ENCODE data around the gene PDIA6. TPM values are rescaled to one million over a fixed set of nuclear protein-coding genes. Genes with fewer than 3 reads are reported as not detected.

Gene PDIA6
- total and polyA plus RNA-seq, 10 of the 15 experiments (the other 5 are each of a cell fraction or from before 2014, with no cell fraction given): 148 to 526 (median 209) TPM

DNA sequence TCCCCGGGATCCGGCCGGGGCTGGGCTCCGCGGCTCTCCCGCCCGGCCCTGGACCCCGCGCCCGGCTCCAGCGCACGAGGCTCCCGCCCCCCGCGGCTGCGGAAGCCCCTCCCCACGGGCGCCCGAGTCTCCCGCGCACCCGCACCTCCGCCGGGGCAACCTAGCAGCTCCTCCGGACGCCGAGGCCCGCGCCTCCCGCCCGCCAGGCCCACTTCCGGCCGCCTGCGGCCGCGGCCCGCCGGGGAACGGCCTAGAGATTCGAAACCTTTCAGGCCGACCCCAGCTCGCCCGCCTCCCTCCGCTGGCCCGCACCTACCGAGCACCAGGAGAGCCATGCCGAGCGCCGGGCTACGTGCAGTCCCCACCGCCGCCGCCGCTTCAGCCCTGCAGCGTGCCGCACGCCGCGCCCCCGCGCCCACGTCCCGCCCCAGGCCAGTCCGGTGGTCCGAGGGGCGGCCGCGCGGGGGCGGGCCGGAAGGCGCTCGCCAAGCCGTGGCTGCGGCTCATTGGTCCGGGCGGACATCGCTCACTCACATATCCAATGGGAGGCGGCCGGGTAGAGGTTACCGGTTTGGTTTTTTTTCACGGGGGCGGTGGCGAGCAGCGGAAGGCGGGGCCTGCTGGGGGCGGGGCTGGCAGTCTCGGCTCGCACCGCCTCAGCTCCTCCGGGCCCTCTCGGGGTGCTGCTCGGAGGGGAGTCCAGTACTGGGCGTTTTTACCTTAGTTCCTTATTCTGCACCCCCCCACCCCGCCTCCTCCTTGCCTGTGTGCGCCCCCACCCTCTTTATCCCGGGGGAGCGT is at the start of gene PDIA6 (continued):
- TF ChIP-seq JUND (IDR thresholded peaks at IDR 0.05; ENCODE audit: low read depth, low read length) (no peak), HDAC6 (IDR thresholded peaks at IDR 0.05; ENCODE audit: unreplicated experiment) (no peak), EP300 (IDR thresholded peaks at IDR 0.05; ENCODE audit: borderline replicate concordance in 1 of 2, control insufficient read depth in 1 of 2, low read depth in 2 of 2, low read length in 2 of 2) (no peak), POLR2A (IDR thresholded peaks at IDR 0.05; ENCODE audit: low read depth, low read length) (peak; percentile 86), RAD51 (IDR thresholded peaks at IDR 0.05) (no peak), MEF2A (IDR thresholded peaks at IDR 0.05; ENCODE audit: insufficient read depth, low read depth, low read length) (no peak), RELA (IDR thresholded peaks at IDR 0.05; ENCODE audit: borderline replicate concordance, partially characterized antibody) (no peak), STAT3 (IDR thresholded peaks at IDR 0.05; ENCODE audit: low read depth, low read length) (no peak), HDAC2 (IDR thresholded peaks at IDR 0.05) (no peak), WRNIP1 (IDR thresholded peaks at IDR 0.05; ENCODE audit: borderline replicate concordance, low read depth, low read length) (no peak), USF2 (IDR thresholded peaks at IDR 0.05; ENCODE audit: borderline replicate concordance, low read depth, low read length) (no peak), ATF3 (IDR thresholded peaks at IDR 0.05; ENCODE audit: borderline replicate concordance, extremely low read depth, low read depth, low read length) (no peak), ZNF274 (IDR thresholded peaks at IDR 0.05; ENCODE audit: insufficient read depth, insufficient read length) (no peak), HCFC1 (IDR thresholded peaks at IDR 0.05; ENCODE audit: low read length) (no peak)
- TF ChIP-seq, protein P1, sequence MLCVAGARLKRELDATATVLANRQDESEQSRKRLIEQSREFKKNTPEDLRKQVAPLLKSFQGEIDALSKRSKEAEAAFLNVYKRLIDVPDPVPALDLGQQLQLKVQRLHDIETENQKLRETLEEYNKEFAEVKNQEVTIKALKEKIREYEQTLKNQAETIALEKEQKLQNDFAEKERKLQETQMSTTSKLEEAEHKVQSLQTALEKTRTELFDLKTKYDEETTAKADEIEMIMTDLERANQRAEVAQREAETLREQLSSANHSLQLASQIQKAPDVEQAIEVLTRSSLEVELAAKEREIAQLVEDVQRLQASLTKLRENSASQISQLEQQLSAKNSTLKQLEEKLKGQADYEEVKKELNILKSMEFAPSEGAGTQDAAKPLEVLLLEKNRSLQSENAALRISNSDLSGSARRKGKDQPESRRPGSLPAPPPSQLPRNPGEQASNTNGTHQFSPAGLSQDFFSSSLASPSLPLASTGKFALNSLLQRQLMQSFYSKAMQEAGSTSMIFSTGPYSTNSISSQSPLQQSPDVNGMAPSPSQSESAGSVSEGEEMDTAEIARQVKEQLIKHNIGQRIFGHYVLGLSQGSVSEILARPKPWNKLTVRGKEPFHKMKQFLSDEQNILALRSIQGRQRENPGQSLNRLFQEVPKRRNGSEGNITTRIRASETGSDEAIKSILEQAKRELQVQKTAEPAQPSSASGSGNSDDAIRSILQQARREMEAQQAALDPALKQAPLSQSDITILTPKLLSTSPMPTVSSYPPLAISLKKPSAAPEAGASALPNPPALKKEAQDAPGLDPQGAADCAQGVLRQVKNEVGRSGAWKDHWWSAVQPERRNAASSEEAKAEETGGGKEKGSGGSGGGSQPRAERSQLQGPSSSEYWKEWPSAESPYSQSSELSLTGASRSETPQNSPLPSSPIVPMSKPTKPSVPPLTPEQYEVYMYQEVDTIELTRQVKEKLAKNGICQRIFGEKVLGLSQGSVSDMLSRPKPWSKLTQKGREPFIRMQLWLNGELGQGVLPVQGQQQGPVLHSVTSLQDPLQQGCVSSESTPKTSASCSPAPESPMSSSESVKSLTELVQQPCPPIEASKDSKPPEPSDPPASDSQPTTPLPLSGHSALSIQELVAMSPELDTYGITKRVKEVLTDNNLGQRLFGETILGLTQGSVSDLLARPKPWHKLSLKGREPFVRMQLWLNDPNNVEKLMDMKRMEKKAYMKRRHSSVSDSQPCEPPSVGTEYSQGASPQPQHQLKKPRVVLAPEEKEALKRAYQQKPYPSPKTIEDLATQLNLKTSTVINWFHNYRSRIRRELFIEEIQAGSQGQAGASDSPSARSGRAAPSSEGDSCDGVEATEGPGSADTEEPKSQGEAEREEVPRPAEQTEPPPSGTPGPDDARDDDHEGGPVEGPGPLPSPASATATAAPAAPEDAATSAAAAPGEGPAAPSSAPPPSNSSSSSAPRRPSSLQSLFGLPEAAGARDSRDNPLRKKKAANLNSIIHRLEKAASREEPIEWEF (IDR thresholded peaks at IDR 0.05; ENCODE audit: insufficient replicate concordance, low read depth, low read length): no peak
- TF ChIP-seq, protein P2, sequence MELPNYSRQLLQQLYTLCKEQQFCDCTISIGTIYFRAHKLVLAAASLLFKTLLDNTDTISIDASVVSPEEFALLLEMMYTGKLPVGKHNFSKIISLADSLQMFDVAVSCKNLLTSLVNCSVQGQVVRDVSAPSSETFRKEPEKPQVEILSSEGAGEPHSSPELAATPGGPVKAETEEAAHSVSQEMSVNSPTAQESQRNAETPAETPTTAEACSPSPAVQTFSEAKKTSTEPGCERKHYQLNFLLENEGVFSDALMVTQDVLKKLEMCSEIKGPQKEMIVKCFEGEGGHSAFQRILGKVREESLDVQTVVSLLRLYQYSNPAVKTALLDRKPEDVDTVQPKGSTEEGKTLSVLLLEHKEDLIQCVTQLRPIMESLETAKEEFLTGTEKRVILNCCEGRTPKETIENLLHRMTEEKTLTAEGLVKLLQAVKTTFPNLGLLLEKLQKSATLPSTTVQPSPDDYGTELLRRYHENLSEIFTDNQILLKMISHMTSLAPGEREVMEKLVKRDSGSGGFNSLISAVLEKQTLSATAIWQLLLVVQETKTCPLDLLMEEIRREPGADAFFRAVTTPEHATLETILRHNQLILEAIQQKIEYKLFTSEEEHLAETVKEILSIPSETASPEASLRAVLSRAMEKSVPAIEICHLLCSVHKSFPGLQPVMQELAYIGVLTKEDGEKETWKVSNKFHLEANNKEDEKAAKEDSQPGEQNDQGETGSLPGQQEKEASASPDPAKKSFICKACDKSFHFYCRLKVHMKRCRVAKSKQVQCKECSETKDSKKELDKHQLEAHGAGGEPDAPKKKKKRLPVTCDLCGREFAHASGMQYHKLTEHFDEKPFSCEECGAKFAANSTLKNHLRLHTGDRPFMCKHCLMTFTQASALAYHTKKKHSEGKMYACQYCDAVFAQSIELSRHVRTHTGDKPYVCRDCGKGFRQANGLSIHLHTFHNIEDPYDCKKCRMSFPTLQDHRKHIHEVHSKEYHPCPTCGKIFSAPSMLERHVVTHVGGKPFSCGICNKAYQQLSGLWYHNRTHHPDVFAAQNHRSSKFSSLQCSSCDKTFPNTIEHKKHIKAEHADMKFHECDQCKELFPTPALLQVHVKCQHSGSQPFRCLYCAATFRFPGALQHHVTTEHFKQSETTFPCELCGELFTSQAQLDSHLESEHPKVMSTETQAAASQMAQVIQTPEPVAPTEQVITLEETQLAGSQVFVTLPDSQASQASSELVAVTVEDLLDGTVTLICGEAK (IDR thresholded peaks at IDR 0.05; ENCODE audit: borderline replicate concordance): peak; percentile 41; the same call in 1 of the 2 replicates
- TF ChIP-seq, protein P3, sequence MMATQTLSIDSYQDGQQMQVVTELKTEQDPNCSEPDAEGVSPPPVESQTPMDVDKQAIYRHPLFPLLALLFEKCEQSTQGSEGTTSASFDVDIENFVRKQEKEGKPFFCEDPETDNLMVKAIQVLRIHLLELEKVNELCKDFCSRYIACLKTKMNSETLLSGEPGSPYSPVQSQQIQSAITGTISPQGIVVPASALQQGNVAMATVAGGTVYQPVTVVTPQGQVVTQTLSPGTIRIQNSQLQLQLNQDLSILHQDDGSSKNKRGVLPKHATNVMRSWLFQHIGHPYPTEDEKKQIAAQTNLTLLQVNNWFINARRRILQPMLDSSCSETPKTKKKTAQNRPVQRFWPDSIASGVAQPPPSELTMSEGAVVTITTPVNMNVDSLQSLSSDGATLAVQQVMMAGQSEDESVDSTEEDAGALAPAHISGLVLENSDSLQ (IDR thresholded peaks at IDR 0.05): peak; percentile 98

All from GM12878 (cell line).